Astrocyte (in vitro differentiated cells and primary cell): Measurements from ENCODE around the gene SSX2IP. TPM values are rescaled to one million over a fixed set of nuclear protein-coding genes. Genes with fewer than 3 reads are reported as not detected.

Experiments
- DNase-seq: peaks from one replicate; pipeline ENCODE4 v3.0.0-alpha.2; 2010; ENCODE audit warnings: low read depth
- FAIRE-seq: peaks from 2 replicates; lab custom pipeline; 2011; peaks lifted over from hg19 to GRCh38; lab: Jason Lieb, UNC
- H2AFZ ChIP-seq: 2 replicates; pipeline ENCODE4 v1.6.0; 2012; ENCODE audit warnings: low read depth, low read length, inconsistent platforms
- H3K27ac ChIP-seq: 2 replicates; pipeline ENCODE4 v1.5.1; 2011; ENCODE audit warnings: low read depth, low read length, inconsistent platforms
- H3K27me3 ChIP-seq: 2 replicates; pipeline ENCODE4 v1.6.0; 2011; ENCODE audit warnings: low read length, inconsistent platforms; ENCODE audit not compliant: insufficient read depth
- H3K36me3 ChIP-seq: 2 replicates; pipeline ENCODE4 v1.5.1; 2011; ENCODE audit warnings: low read length, inconsistent platforms; ENCODE audit not compliant: insufficient read depth
- H3K4me1 ChIP-seq: 2 replicates; pipeline ENCODE4 v1.5.1; 2011; ENCODE audit warnings: low read length, inconsistent platforms; ENCODE audit not compliant: insufficient read depth
- H3K4me2 ChIP-seq: 2 replicates; pipeline ENCODE4 v1.6.0; 2012; ENCODE audit warnings: low read length, inconsistent platforms
- H3K4me3 ChIP-seq: 2 replicates; pipeline ENCODE4 v1.5.1; 2011; ENCODE audit warnings: low read depth, mild to moderate bottlenecking, low read length, inconsistent platforms; ENCODE audit not compliant: insufficient read depth
- H3K79me2 ChIP-seq: 2 replicates; pipeline ENCODE4 v1.6.0; 2012; ENCODE audit warnings: mild to moderate bottlenecking, low read length, inconsistent platforms; ENCODE audit not compliant: insufficient read depth
- H3K9ac ChIP-seq: 2 replicates; pipeline ENCODE4 v1.6.0; 2012; ENCODE audit warnings: mild to moderate bottlenecking, low read length, inconsistent platforms
- H3K9me3 ChIP-seq: 2 replicates; pipeline ENCODE4 v1.5.1; 2012; ENCODE audit warnings: low read depth, mild to moderate bottlenecking, low read length, inconsistent platforms; ENCODE audit not compliant: insufficient read depth
- H4K20me1 ChIP-seq: 2 replicates; pipeline ENCODE4 v1.6.0; 2012; ENCODE audit warnings: low read length, inconsistent platforms; ENCODE audit not compliant: insufficient read depth
- H3K27ac Mint-ChIP-seq: one replicate; pipeline ENCODE4 v1.8.0; 2021; ENCODE audit warnings: mild to moderate bottlenecking, mixed read lengths; ENCODE audit not compliant: unreplicated experiment
- H3K27me3 Mint-ChIP-seq: one replicate; pipeline ENCODE4 v1.8.0; 2021; ENCODE audit warnings: low read depth, mixed read lengths; ENCODE audit not compliant: unreplicated experiment
- H3K36me3 Mint-ChIP-seq: one replicate; pipeline ENCODE4 v1.8.0; 2021; ENCODE audit warnings: low read depth, mixed read lengths; ENCODE audit not compliant: unreplicated experiment
- H3K4me1 Mint-ChIP-seq: one replicate; pipeline ENCODE4 v1.8.0; 2021; ENCODE audit warnings: low read depth, mixed read lengths; ENCODE audit not compliant: unreplicated experiment
- H3K4me3 Mint-ChIP-seq: one replicate; pipeline ENCODE4 v1.8.0; 2021; ENCODE audit warnings: mild to moderate bottlenecking, moderate library complexity, mixed read lengths; ENCODE audit not compliant: unreplicated experiment
- H3K9me3 Mint-ChIP-seq: one replicate; pipeline ENCODE4 v1.8.0; 2021; ENCODE audit warnings: mild to moderate bottlenecking, mixed read lengths; ENCODE audit not compliant: unreplicated experiment
- CTCF ChIP-seq: IDR thresholded peaks from 2 replicates; pipeline ENCODE4 v1.5.1; 2011; ENCODE audit warnings: low read depth, mild to moderate bottlenecking, inconsistent platforms, low read length, moderate library complexity; ENCODE audit not compliant: insufficient read depth
- EZH2 ChIP-seq: IDR thresholded peaks from 2 replicates; pipeline ENCODE4 v1.6.1; 2012; ENCODE audit warnings: mild to moderate bottlenecking, low read length, inconsistent platforms; ENCODE audit not compliant: insufficient read depth
- total RNA-seq: library from RNA; stranded (reverse); gene quantifications from 2 replicates; pipeline ENCODE4 v1.2.1, GENCODE V29; 2021

The SSX2IP gene
- total RNA-seq, 1 donor from 2014 or later = 13.4 TPM

- H3K27me3 Mint-ChIP-seq = no peaks in the 10 kb centered on the region
- H3K4me1 ChIP-seq = no peaks in the 10 kb centered on the region
- no peak overlapping the region for H3K4me3 ChIP-seq
- peaks cover 31% of the 10 kb centered on the region for H3K79me2 ChIP-seq
- FAIRE-seq = no peak
- H3K4me2 ChIP-seq = no peak overlapping the region
- H3K36me3 Mint-ChIP-seq = peaks cover 2% of the 10 kb centered on the region
- H2AFZ ChIP-seq = no peak overlapping the region
- no peaks in the 10 kb centered on the region for H3K9me3 Mint-ChIP-seq
- DNase-seq = no peak
- H3K4me3 Mint-ChIP-seq = no peak overlapping the region
- no peak for TF ChIP-seq CTCF
- no peak for TF ChIP-seq EZH2
- H4K20me1 ChIP-seq = peaks cover 6% of the 10 kb centered on the region
- no peak overlapping the region for H3K27ac Mint-ChIP-seq
- H3K27ac ChIP-seq = no peak overlapping the region
- no peaks in the 10 kb centered on the region for H3K27me3 ChIP-seq
- H3K4me1 Mint-ChIP-seq = peaks cover 2% of the 10 kb centered on the region
- no peak overlapping the region for H3K9ac ChIP-seq
- no peaks in the 10 kb centered on the region for H3K36me3 ChIP-seq
- no peaks in the 10 kb centered on the region for H3K9me3 ChIP-seq
These were observed 8.2 kb downstream of the SSX2IP start for GRCh38 chr1:84682047-84682446.

- no peak overlapping the region for H3K27ac Mint-ChIP-seq
These were observed 12.7 kb downstream of the SSX2IP start for GRCh38 chr1:84677415-84678099.

More at GRCh38 chr1:84677415-84678099, 12.7 kb downstream of the SSX2IP start:
- DNase-seq (no peak), FAIRE-seq (no peak)
- Histone ChIP-seq H3K79me2 (peaks cover 10% of the 10 kb centered on the region), H2AFZ (no peak overlapping the region), H3K36me3 (no peaks in the 10 kb centered on the region), H3K27ac (no peak overlapping the region), H3K9me3 (no peaks in the 10 kb centered on the region), H3K4me2 (no peak overlapping the region), H3K4me3 (no peak overlapping the region), H3K27me3 (no peaks in the 10 kb centered on the region), H3K4me1 (no peaks in the 10 kb centered on the region), H3K9ac (no peak overlapping the region), H4K20me1 (no peaks in the 10 kb centered on the region)
- Mint-ChIP-seq H3K4me3 (no peak overlapping the region), H3K36me3 (peaks cover 2% of the 10 kb centered on the region), H3K4me1 (peaks cover 1% of the 10 kb centered on the region), H3K27me3 (no peaks in the 10 kb centered on the region), H3K9me3 (no peaks in the 10 kb centered on the region)
- TF ChIP-seq EZH2 (no peak), CTCF (no peak)
